Coronary artery (tissue), 2 donors: Measurements from ENCODE around the gene TSPAN10.

ENCODE experiments used
- DNase-seq: peaks from one replicate; pipeline ENCODE4 v3.0.0-alpha.2; 2017; ENCODE audit warnings: low spot score
- H3K27ac ChIP-seq, 2 donors: fragments of 200-600 bp; sonication (generic); one replicate each; pipeline ENCODE4 v1.5.1; 2016 to 2019
- H3K4me3 ChIP-seq: fragments of 200-600 bp; sonication (generic); 2 replicates; pipeline ENCODE4 v1.5.1; 2016; ENCODE audit warnings: mild to moderate bottlenecking, moderate library complexity
- TF ChIP-seq, protein P1 (sequence below): fragments of 200-600 bp; sonication (generic); IDR thresholded peaks from one replicate; pipeline ENCODE4 v1.5.1; 2019; ENCODE audit warnings: antibody characterized with exemption

Gene TSPAN10

DNA sequence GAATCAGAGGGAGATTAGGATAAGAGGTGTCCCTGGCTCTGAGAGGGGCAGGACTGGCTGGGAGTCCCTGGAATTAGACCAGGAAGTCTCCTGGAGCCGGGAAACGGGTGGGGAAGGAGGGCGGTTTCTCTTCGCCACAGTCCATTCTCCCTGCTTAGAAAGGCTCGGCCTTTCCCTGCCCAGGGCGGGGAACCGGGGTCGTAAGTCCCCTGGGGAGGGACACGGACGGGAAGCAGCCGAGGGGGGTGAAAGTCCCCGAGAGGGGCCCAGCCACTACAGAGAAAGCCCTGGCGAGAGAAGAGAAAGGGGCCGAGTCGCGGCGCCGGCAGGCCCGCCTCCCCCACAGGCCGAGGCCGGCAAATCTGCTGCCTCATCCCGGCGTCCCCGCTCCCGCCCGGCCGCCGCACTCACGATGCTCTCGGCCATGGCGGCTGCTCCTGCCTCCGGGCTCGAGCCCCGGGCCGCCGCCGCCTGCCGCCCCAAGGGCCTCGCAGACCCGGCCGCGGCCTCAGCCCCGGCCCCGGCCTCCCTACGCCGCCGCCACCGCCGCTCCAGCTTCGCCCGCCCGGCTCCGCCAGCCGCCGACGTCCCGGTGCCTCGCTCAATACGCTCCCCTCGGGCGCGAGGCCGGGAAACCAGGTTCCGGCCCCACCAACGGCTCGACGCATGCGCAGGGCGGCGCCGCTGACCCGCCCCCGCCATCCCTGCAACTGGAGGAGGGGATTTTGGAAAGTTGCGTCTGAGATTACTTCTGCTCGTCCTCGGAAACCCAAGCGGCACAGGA is at the start of gene TSPAN10, which contains the start of gene NPLOC4:
TSS of gene TSPAN10 (plus strand) at position 692 of the 784 bp plus-strand sequence. CDS start 5,217 bp downstream, outside the sequence.
TSS of gene NPLOC4 (minus strand) at position 608 of the 784 bp plus-strand sequence. CDS start at position 426, 182 bp downstream.
- DNase-seq, result peak; percentile 91
- H3K4me3 ChIP-seq, result peak within 1 kb of the TSS; percentile 86
- TF ChIP-seq, protein P1, sequence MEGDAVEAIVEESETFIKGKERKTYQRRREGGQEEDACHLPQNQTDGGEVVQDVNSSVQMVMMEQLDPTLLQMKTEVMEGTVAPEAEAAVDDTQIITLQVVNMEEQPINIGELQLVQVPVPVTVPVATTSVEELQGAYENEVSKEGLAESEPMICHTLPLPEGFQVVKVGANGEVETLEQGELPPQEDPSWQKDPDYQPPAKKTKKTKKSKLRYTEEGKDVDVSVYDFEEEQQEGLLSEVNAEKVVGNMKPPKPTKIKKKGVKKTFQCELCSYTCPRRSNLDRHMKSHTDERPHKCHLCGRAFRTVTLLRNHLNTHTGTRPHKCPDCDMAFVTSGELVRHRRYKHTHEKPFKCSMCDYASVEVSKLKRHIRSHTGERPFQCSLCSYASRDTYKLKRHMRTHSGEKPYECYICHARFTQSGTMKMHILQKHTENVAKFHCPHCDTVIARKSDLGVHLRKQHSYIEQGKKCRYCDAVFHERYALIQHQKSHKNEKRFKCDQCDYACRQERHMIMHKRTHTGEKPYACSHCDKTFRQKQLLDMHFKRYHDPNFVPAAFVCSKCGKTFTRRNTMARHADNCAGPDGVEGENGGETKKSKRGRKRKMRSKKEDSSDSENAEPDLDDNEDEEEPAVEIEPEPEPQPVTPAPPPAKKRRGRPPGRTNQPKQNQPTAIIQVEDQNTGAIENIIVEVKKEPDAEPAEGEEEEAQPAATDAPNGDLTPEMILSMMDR, result no peak
- H3K27ac ChIP-seq, result peak within 1 kb of the TSS; percentile 74 to 95

DNA sequence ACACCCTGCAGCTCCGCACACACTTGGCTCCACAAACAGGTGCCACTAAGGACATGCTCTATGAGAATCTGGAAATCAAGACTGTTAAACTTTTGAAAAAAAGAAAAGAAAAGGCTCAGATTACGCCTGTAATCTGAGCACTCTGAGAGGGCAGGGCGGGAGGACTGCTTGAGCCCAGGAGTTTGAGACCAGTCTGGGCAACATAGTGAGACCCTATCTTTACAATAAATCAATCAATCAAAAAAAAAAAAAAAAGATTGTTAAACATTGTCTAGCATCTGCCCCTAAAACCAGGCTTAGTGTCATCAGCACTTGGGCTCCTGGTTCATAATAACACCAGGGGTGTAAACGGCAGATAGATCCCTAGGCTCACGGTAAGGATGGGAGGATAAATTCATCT is 47.4 kb upstream of the TSPAN10 start:
- TF ChIP-seq, protein P1, result no peak
- H3K27ac ChIP-seq, result no peak overlapping the region
- DNase-seq, result no peak
- H3K4me3 ChIP-seq, result no peak overlapping the region

DNA sequence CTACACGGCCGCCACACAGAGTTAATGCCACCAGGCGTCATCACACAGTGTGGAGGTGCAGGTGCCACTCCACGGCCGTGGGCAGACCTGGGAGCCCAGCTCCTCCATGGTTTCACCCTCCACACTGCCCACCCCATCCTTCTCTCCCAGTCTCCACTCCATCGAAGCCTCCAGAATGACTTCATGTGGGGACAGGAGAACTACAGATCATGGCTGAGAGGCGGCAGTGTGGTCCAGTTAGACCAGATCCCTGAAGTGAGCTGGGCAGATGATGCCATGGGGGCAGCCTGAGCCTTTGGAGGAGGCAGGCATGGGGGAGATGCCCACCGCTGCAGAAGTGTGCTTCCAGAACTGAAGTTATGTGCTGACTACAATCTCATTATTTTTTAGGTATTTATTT is 46.9 kb upstream of the TSPAN10 start:
- no peak overlapping the region for H3K4me3 ChIP-seq
- DNase-seq, result no peak
- no peak overlapping the region for H3K27ac ChIP-seq
- TF ChIP-seq, protein P1, result no peak

DNA sequence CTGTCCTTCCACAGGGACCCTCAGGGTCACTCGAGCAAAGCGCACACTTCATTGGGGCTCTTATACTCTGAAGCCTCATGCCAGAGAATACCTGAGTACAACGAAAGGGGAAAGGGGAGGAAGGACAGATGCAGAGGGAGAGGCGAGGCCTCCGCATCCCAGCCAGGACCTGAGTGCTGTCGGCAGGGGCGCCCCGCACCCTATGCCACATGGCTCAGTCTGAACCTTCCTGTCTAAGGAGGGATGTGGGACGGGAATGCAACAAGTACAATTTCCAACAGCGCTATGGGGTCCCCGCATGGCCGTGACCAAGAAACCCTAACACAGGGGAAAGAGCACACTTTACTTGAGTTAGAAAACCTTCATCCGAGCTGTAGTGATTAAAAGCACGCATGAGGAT is 45.0 kb upstream of the TSPAN10 start:
- DNase-seq, result no peak
- Histone ChIP-seq H3K27ac (no peak overlapping the region), H3K4me3 (no peak overlapping the region)
- TF ChIP-seq, protein P1, result no peak

DNA sequence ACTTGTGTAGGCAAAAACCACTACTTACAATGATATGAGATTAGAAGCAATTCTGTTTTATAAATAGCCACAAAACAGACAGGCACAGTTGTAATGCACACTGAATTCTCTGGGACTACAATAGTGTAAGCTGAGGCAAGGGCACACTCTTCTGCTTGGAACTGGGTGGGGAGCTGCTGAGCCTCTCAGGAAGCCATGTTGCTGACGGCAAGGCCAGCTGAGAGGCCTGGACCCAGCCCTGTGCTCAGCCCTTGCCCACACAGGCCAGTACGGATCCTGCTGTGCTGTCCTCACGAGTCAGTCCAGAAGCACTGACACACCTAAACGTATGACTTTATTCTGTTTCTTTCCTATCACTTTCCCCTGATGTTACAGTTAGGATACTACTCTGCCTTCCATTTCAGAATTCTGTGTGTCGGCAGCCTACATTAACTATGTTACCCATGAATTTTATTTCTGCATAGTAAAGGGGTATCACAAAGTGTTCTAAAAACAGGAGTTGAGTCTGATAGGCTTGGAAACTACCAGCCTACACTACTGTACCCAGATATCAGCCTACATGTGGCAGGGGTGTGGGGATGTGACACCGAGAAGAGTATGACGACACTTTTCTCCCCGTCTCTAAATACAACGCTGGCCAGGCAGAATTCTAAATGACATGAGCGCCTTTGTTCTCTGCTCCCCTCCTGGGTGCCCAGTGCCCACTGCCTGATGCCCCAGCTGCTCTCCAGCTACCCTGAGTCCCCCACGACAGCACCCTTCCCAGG is 43.7 kb upstream of the TSPAN10 start:
- no peak for DNase-seq
- Histone ChIP-seq H3K27ac (no peak overlapping the region), H3K4me3 (no peak overlapping the region)
- TF ChIP-seq, protein P1, result no peak

DNA sequence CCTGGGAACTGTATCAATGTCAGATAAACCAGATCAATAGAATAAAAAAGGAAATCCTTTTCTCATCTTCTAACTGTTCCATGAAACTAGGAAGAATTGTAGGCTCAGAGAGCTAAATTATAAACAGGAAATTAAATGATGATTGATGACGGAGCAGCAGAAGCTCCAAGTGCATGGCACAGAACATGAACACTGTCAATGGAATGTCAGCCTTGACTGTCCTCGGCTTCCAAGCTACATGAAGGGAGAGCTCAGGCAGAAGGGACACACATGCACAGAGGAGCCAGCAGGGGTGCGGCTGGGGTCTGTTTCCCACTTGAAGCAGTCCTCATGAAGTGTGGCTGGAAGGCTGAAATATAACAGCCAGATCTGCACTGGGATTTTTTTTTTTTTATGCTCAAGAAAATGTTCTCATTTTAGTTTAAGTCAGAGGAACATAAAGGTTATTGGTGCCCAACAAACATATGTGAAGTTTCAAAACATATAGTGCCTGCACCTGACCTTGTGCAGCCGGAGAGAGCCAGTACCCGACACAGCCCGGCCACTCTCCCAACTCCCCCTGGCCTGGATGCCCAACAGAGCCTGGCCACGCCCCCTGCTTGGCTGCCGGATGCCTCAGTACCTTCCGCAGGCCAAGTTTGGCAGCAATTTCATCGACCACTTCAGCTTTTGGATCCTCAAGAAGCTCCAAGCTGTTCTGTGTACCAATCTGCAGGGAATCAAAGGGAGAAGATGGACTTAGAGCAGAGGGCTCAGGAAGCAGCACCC is 37.1 kb upstream of the TSPAN10 start:
- Histone ChIP-seq H3K4me3 (no peak overlapping the region), H3K27ac (no peak overlapping the region)
- DNase-seq, result no peak
- TF ChIP-seq, protein P1, result no peak
